ENCODE data around the gene CHI3L2.

DNA sequence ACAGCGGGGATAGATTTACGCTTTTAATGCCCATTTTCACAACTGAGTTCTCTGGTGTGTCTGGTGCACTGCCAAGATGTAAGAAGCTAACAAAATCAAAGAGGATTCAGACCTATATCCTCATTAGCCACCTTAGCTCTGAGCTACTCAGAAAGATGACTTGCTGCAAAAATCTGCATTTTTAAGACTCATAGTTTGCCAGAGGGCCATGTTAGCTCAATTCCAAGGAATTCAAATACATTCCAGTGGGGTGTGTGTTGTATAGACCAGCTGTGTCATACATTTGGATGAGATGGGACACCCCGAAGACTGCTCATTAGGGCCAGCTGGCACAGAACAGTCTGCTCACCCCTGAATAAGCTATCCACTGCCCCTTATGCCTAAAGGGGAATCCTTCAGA is 36.0 kb upstream of the CHI3L2 start:
- no peak for TF ChIP-seq JUN (IDR thresholded peaks at IDR 0.05)
- TF ChIP-seq CHD2 (IDR thresholded peaks at IDR 0.05; ENCODE audit: low read length, partially characterized antibody) = no peak
- TF ChIP-seq, protein P1, sequence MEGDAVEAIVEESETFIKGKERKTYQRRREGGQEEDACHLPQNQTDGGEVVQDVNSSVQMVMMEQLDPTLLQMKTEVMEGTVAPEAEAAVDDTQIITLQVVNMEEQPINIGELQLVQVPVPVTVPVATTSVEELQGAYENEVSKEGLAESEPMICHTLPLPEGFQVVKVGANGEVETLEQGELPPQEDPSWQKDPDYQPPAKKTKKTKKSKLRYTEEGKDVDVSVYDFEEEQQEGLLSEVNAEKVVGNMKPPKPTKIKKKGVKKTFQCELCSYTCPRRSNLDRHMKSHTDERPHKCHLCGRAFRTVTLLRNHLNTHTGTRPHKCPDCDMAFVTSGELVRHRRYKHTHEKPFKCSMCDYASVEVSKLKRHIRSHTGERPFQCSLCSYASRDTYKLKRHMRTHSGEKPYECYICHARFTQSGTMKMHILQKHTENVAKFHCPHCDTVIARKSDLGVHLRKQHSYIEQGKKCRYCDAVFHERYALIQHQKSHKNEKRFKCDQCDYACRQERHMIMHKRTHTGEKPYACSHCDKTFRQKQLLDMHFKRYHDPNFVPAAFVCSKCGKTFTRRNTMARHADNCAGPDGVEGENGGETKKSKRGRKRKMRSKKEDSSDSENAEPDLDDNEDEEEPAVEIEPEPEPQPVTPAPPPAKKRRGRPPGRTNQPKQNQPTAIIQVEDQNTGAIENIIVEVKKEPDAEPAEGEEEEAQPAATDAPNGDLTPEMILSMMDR (IDR thresholded peaks at IDR 0.05) = no peak
- no peak for TF ChIP-seq POLR2A (IDR thresholded peaks at IDR 0.05; ENCODE audit: low read length)
- TF ChIP-seq, protein P2, sequence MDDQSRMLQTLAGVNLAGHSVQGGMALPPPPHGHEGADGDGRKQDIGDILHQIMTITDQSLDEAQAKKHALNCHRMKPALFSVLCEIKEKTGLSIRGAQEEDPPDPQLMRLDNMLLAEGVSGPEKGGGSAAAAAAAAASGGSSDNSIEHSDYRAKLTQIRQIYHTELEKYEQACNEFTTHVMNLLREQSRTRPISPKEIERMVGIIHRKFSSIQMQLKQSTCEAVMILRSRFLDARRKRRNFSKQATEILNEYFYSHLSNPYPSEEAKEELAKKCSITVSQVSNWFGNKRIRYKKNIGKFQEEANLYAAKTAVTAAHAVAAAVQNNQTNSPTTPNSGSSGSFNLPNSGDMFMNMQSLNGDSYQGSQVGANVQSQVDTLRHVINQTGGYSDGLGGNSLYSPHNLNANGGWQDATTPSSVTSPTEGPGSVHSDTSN (IDR thresholded peaks at IDR 0.05) = no peak

All from A549 (cell line).